Stimulated activated CD4-positive, alpha-beta T cell treated with anti-CD3 and anti-CD28 coated beads, Interleukin-2, amount 100 ng/mL, for 24 hours (primary cell): Measurements from ENCODE around the gene KCNK10.

Source experiments
- DNase-seq, 2 donors: peaks; one replicate each; pipeline ENCODE4 v3.0.0-alpha.2; 2020

KCNK10 gene

DNA sequence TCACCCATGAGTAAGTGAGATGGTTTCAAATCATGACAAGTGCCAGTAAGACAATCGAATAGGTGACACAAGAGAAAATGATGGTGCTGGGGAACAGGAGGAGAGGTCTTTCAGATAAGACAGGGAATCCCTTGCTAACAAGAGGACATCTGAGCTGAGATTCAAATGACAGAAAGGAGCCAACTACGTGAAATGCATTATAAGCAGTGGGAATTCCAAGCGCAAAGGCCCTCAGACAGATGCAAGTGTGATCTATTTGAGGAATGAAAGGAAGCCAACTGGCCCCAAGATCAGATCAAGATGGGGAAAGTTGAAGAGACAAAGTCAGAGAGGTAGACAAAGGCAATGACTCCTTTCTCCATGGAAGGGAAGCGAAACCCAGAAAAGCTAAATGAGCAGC is 4.7 kb downstream of the KCNK10 start:
- no peak for DNase-seq

DNA sequence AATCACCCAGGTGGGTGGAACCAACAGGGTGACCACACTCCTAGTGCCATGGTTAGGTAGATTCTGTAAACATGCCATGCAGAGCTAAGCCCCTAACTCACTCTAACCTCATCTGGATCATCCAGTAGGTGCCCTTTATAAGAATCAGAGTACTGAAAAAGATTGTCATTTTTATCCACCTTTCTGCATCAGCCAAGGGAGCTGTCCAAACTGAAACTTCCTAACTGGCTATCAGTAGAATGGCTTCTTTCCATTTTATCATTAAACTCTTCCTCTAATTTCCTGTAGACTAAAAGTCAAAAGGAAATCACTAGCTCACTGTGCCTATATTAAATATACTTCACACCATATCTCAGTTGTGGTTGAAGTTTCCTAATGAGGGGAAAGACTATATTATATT is 6.5 kb downstream of the KCNK10 start:
- no peak for DNase-seq

DNA sequence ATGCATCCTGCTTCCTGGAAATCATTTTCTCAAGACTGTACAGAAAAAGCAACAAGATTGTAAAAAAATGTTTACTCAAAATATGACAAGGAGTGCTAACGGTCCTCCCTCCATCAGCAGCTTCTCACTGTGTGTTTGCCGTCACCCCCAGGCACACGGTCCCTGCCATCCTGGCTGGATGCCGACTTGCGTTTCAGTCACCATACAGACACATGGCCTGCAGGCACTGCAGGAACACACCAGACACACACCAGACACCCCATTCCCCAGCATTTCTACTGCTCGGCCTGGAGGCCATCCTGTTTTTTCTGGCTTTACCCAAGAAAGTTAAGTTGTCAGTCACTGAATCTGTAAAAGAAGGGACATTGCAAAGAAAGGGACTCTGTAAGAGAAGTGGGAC is 10.8 kb downstream of the KCNK10 start:
- no peak for DNase-seq

DNA sequence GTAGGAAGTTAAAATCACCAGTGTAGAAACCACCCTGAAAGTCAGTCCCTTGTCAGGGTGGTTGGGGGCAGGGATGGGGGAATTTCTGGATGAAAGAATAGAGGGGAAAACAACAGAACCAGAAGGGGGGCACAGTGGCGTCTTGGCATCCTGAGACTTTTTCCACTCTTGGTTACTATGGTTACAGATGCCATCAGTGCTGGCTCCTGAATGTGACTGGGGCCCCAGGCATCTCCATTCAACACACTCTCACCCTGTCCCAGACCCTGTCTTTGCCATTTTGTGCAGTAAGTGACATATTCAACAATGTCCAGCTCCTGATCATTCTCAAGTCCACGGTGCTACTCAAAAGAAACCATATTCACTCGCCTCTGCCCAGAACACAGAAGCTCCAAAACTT is 11.3 kb downstream of the KCNK10 start:
- DNase-seq: no peak

DNA sequence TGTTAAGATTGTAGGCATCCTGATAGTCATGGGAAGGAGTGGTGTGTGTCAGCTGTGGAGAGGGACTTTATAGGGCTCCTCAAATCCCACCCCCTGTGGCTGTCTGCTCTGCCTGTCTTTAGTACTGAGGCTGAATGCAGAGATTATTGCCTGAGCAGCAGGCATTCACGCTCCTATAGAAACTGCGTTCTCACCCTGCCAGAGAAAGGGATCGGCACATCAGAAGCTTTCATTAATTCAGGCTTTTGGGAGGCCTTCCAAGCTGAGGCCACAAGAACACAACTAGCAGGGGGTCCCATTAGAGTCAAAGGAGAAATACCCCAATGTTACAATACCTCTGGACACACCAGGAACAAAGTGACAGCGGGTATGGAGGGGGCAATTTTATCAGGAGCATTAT is 12.6 kb downstream of the KCNK10 start:
- no peak for DNase-seq

DNA sequence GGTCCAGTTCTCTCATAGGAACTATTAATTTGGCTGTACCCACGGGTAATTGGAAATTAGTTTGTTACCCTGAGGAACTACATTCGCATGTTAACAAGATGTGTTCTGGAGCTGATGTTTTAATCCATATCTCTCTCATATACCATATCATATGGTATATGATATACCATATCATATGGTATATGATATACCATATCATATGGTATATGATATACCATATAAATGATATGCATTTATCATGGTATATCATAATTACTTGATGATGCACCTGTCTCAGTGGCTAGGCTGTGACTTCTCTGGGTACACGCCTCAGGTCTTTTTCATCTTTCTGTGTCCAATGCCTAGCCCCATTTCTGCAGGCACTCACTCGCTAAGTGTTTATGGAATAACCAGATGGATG is 13.0 kb downstream of the KCNK10 start:
- DNase-seq: no peak

DNA sequence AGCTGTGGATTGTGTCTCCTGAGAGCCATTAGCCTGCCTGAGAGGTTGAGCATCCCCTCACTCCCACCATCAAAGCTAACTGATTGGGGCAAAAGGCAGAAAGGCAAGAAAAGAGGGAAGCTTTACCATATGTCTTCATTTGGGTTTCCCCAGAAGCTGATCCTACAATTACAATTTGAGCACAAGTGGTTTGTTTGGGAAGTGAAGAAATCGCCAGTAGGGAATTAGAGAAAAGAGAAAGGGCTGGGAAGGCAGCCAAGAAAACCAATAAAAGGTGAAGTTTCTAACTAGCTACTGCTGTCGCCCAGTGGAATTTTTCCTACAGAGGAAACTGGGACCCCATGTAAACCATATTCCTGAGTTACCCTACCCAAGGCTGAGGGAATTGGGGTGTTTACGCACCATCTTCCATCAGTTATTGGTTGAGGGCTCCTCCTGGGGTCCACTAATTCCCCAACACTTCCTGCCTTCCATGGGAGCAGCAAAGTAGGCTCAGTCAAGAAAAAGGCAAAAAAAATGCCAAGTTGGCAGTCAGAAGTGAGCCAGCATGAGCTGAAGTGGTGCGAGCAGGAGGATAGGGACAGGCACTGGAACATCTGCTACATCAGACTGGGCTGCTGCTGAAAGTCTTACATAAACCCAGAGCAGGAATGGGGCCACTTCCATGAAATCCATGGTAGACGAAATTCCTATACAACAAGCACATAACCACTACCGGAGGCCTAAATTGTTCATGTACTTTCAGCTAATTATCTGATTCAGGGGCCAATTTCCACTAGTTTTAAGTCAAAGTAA is 17.3 kb downstream of the KCNK10 start:
- no peak for DNase-seq

DNA sequence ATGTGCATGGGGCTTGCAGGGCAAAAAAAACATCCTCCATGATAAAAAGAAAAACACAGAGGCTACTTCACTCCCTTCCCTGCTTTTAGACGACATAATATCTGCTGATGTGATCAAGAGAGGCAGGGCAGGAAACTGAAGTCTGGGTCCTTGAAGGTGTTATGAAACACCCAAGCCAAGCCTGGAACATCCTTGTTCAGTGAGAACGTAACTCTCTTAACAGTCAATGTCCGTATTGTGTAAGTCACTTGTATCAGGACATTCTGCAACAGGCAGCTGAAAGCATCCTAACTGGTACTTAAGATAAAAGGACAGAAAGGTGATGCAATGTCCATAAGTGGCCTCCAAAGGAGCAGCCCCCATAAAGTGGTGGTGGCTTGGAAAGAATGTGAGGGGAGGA is 20.0 kb downstream of the KCNK10 start:
- DNase-seq: no peak

DNA sequence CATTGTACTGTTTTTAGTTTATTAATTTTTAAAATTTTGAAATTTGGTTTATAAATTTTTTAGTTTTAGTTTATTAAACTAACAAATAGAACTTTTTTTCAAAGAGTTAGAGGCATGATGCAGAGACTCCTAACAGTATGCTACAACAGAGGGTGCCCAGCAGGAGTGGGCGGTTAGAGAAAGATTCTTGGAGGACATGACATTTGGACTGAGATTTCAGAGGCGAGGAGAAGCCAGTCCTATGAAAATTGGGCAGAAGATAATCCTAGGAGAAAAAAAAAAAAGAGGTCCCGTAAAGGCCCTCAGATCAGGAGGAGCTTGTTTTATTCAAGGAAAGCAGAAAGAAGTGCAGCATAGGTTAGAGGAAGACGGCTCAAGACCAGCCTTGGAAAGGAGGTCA is 21.7 kb downstream of the KCNK10 start:
- no peak for DNase-seq

DNA sequence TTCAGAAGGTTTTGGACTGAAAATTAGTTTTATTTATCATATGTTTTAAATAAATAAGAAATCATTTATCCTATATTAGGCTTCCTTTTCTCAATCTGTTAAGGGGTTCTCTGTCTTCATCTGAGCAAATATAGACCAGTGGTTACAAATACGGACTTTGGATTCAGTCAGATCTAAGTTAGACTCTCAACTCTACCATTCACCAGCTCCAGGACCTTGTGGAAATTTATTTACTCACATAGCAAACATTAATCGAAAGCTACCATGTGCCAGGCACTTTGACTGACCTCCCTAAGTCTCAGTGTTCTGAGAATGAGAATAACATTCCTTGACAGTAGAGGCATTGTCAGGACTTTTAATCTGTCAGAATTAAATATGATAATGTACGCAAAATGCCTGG is 22.3 kb downstream of the KCNK10 start:
- DNase-seq: no peak

DNA sequence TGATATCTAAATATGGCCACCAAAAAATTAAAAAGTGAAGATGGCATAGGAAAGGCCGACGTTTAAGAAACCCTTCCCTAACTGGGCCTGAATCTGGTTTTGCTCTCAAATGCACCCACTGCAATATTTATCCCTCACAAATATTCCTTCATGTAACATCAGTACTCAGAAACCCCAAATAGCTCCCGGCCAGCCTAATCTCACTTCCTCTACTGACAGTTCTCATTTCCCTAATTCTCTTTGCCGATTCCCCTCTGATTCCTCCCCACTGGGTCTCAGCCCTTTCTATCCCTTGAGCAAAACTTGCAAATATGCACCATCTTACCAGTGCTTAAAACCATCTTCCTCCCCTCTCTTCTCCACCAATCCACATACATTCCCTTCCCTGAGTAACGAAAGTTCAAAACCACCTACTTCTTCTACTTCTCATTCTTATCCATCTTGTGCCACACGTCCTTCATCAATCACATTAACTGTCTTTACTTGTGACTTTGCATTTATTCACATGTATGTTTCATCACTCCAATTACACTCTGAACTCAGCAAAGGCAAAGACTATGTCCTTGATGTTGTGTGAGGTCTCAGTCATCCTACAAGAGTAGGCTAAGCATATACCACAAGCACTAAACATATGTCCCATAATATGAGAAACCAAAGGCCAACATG is 23.1 kb downstream of the KCNK10 start:
- no peak for DNase-seq

DNA sequence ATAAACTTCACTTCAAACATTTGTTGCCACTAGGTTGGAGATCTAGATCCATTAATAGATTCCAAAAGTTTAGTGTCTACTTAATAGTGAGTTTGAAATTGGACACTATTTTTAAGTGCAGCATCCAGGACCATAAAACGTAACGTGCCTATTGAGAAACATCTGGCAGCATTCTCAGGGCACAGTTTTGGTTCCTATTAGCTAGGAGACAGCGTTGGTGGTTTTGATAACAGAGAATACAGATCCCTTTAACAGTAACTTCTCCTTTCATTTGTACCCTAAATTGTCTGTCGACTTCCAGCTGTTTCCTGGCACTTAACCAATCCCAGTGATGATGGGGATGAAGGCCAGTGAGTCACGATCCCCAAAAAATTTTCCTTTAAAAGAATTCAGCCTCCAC is 25.8 kb downstream of the KCNK10 start:
- no peak for DNase-seq

DNA sequence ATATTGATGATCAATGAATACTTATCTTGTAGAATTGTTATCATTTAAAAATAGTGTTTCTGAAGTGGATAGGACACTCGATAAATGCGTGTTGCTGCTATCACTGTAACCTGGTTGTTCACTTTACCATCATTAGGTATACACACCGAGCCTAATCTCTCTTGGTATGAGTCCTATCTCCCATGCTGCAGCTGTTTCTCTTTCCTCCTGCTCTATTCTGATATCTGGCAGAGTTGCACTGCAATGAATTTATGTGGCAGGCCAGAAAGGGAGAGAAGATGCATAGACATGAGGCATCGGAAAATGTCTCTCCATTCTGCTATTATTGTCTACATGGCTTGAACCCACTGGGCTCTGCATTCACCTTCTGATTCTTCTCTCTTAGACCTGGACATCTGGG is 26.7 kb downstream of the KCNK10 start:
- no peak for DNase-seq

DNA sequence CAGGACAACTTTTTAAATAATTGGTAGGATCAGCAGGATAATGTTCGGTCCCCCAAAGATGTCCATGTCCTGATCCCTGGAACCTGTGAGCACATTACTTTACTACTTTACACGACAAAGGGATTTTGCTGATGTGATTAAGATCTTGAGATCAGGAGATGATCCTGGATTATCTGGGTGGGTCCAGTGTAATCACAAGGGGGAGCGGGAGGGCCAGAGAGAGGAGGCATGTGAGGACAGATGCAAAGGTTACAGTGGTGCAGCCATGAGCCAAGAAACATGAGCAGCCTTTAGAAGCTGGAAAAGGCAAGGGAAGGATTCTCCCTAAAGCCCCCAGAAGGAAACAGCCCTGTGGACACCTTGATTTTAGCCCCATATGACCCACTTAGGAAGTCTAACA is 33.1 kb downstream of the KCNK10 start:
- DNase-seq: no peak

DNA sequence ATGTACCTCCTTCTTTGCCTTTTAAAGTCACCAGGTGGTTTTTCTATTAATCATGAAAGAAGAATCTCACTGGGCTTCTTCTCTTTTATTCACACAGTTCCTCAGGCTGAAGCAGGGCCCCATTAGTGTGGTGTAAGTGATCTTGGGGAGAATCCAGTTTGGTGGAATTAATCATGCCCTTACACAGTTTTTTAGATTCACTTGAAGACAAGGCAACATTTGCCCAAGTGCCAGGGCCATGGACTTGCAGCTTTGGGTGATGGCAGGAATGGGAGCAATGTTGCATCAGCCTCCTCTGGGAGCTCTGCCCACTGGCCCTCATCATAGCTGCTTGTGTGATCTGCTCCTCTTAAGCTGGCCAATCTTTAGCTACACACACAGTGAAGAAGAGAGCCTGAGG is 33.8 kb downstream of the KCNK10 start:
- no peak for DNase-seq

DNA sequence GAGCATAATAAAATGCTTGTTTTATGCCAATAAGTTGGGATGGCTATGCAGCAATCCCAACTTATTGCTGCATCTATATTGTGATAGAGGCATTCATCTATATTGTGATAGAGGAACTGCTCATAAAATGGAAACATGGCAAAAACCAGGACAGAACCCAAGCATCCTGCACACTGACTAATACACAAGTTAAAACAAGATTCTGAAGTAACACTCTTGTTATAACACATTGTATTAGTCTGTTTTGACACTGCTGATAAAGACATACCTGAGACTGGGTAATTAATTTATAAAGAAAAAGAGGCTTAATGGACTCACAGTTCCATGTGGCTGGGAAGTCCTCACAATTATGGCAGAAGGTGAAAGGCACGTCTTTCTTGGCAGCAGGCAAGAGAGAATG is 36.8 kb downstream of the KCNK10 start:
- no peak for DNase-seq

DNA sequence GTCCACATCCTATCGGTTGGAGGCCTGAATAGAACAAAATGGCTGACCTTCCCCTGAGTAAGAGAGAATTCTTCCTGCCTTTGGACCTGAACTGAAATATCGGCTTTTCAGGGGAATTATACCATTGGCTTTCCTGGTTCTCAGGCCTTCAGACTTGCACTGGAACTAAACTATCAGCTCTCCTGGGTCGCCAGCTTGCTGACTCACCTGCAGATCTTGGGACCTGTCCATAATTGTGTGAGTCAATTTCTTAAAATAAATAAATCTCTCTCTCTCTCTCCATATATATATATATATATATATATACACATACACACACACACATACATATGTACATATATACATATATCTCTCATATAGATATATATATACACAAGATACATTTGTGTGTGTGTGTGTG is 41.6 kb downstream of the KCNK10 start:
- no peak for DNase-seq

DNA sequence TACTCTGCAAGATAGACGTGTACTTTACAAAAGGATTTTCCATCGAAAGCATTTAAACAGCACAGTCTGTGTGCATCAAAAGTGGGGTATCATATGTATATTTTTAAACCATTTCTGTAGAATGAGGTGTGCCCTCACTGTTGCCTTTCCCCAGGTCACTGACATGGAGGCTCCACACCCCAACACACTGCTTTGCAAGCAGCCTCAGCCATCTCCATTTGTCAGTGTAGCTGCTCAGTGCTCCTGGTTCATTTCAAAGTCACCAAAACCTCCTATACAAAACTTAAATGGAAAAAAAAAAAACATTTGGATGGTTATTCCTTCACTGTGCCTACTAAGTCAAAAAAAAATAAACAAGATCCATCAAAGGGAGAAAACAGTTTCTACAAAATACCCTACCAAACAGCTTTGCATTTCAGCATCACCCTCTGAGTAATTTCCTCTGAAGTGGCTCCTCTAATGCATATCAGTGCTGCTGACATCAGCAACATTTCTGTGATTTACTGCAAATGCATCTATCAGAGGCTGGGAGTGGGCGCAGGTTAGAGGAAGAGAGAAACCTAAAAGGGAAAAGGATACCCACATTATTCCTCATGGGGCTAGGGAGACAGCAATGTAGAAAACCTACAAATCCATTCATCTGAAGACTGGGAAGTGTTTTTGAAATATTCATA is 46.0 kb downstream of the KCNK10 start:
- no peak for DNase-seq

DNA sequence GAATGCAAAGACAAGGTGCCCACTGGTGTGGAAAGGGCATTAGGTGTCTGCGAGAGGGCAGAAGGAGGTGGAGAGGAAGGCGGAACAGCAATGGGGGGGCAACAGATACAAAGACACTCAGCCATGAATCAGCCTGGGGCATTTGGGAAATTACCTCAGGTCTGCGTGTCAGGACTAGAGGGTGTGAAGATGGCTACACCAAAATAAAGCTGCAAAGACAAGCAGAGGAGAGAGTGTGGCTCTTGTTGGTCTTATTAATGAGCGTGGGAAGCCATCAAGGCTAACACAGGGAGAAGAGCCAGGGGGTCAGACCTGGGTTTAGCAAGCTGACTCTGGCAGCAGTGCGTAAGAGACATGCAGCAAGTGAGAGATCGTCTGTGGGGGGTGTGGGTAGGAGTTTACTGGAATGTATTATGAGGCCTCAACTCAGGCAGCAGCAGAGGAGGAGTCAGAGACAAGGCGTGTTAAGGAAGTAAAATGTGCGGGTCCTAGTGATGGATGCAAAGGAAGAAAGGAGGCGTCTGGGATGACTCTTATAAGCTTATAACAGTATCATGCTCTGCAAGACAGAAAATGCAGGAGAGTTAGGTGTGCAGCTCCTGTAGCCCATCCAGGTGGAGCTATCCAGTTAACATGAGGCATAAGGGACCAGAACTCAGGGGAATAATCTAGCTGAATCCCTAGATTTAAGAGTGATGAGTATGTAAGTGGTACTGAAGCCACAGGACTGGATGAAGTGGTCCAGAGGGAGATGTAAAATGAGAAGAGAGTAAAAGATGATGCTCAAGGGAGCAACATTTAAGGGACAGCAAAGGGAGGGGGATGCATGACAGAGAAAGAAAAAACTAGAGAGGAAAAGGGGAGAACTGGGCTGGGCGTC is 50.4 kb downstream of the KCNK10 start:
- DNase-seq: no peak

DNA sequence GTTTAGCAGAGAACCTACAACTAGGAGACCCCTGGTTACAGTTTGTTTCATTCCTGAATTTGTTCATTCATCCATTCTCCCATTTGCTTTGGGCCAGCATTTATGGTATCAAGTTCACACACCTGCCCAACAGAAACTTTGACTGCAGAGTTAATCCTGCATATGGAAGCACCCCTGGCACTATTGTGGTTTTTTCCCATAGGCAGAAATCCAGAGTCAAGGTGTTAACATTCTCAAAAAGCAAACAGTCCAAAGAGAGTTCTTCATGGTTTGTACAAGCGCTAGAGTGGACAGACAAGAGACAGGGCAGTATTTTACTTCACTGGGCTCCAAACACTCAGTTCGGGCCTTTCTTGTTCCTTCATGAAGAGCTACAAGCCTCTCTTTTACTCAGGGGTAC is 51.9 kb downstream of the KCNK10 start:
- DNase-seq: no peak

DNA sequence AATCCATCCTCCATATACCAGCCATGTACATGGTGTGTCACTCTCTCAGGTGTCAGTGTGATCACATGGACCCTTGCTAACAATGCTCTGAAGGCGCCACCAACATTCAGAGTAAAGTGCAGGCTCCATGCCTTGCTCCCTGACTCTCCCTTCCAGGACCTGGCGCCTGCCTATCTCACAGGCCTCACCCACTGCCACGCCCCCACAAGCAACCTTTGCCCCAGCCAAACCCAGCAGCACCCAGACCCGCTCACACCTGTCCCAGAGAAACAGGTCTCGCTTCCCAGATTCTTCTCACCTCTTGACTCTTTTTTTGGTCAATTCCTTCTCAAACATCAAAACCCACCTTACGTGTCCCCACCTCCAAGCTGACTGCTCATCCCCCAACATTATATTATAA is 52.3 kb downstream of the KCNK10 start:
- no peak for DNase-seq

DNA sequence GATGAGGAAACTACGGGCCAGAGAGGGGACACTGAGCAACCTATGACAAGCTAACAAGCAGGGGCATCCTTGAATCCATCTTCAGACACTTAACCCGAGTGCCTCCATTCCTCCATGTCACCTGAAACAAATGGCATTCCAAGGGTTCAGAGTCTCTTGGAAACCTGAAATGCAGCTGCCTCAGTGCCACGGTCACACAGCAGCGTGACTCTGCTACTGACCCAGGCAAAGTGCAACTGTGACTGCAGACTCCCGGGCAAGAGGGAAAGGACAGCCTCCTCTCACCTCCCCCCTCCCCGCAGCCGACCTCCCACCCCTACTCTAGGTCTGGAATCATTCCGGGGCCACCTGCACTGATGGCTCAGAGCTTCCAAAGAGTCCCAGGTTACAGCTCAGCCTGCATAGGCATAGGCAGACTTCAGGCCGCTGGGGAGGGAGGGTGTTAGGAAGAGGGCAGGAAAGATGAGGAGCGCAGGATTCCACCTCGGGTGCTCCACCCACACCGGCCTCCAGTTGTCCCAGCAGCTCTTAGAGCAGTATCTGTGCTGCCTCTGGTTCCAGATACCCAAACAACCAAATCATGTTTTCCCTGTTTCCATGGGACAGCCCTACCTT is 53.2 kb downstream of the KCNK10 start:
- DNase-seq: no peak

DNA sequence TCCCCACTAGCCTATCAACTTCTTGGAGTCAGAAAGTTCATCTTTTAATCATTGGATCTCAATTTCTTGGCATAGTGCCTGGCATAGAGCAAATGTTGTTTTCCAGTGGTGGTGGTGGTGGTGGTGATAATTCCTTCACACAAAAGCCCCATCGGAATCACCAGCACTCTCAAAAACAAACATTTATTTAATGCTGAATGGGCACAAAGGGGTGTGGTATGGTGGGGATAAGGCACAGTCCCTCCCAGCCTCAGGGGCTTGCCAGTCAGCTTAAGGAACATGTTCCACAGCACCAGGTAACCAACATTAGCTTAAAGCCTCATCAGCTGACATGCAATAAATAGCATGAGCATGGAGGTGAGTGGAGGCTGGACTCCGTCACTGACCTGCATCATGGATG is 56.6 kb downstream of the KCNK10 start:
- DNase-seq: no peak
